GM10248 (cell line): ENCODE measurements around the gene SMNDC1.

Experiments
- CTCF ChIA-PET: fragments of 300-600 bp; sonication (Branson Sonifier 250); formaldehyde crosslinking; extraction: SDS; loops from one replicate; lab custom pipeline; 2021; ENCODE audit warnings: antibody characterized with exemption; lab: Yijun Ruan, JAX
- POLR2A ChIA-PET: fragments of 350-650 bp; sonication (Branson Sonifier 250); formaldehyde crosslinking; extraction: SDS; loops from one replicate; lab custom pipeline; 2020; ENCODE audit warnings: antibody characterized with exemption; lab: Yijun Ruan, JAX
- DNase-seq: peaks from one replicate; pipeline ENCODE4 v3.0.0; 2012; ENCODE audit errors: extremely low spot score
- CTCF ChIP-seq: IDR thresholded peaks from 2 replicates; pipeline ENCODE4 v1.5.1; 2012; ENCODE audit warnings: mild to moderate bottlenecking, low read depth; ENCODE audit errors: extremely low read depth, missing control alignments, control extremely low read depth

Gene SMNDC1

GRCh38 chr10:110324201-110324804, 19.6 kb upstream of the SMNDC1 start:
- CTCF ChIA-PET: interaction anchor here (1.3 to 5.9 kb wide), 10 partner anchors 7 to 275 kb away, joined by 3 to 38 read pairs (median 5); no protein-coding TSS in a partner anchor
- POLR2A ChIA-PET: no interaction called here
- peak; percentile 29 for DNase-seq
- TF ChIP-seq CTCF: no peak

DNA sequence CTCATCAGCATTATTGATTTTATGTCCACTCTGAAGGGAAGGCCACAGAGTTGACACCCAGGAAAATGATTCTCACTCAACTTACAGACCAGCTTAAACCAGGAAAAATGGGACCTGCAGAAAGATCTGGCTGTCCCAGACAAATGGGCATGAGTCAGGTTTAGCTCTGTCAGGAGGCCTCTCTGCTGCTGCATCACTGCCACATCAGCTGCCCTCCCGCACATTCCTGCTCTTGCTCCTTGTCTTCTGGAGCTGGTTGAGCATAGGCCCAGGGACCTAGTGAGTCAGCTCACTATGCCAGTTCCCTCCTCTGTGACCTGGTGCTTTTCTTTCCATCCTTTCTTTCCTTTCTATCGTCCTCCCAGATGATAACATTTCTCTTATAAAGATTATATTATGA, 18.8 kb upstream of the SMNDC1 start:
- ChIA-PET POLR2A (no interaction called here), CTCF (interaction anchor here (1.1 to 2.6 kb wide), 14 partner anchors 9 to 276 kb away, joined by 3 to 10 read pairs (median 4); partner anchors contain the start of gene SMNDC1)
- no peak for TF ChIP-seq CTCF
- no peak for DNase-seq

DNA sequence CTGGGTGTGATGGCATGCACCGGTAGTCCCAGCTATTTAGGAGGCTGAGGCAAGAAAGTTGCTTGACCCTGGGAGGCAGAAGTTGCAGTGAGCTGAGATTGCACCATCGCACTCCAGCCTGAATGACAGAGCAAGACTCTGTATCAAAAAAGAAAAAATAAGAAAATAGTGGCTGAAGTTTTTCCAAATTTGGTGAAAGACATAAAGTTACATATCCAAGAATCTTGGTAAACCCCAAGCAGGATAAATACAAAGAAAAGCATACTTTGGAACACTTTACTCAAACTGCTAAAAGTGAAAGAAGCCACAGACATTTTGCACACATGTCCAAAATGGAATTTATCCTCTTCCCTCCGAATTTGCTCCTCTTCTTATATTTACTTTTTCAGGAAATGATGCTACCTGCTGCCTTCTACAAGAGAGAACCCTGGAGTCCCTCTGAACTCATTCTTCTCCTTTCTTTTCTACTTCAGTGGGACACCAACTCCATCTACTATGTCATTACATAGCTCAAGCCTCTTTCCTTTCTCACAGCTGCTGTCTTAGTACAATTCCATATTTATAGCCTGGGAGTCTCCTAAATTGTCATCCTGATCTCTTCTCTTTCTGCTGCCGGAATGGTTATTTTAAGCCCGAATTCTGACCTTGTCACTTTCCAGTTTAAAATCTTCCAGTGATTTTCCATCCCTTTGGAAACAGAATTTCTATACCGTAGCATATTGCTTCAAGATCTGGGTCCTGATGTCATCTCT, 17.3 kb upstream of the SMNDC1 start:
- DNase-seq: no peak
- ChIA-PET CTCF (interaction anchor here (1.0 to 2.6 kb wide), 6 partner anchors 10 to 43 kb away, joined by 4 to 10 read pairs (median 5); partner anchors contain the start of gene SMNDC1), POLR2A (no interaction called here)
- TF ChIP-seq CTCF: no peak

- ChIA-PET POLR2A (interaction anchor here (0.6 to 0.9 kb wide), 2 partner anchors 104 to 185 kb away, joined by 3 read pairs; no protein-coding TSS in a partner anchor), CTCF (interaction anchor here (0.9 to 2.0 kb wide), 6 partner anchors 8 to 293 kb away, joined by 3 to 7 read pairs (median 4); no protein-coding TSS in a partner anchor)
- no peak for TF ChIP-seq CTCF
- peak; percentile 38 for DNase-seq
Measured at GRCh38 chr10:110317866-110318850, 13.4 kb upstream of the SMNDC1 start.

- POLR2A ChIA-PET: no interaction called here
- no peak for DNase-seq
- no peak for TF ChIP-seq CTCF
- CTCF ChIA-PET: interaction anchor here (0.8 to 2.5 kb wide), 8 partner anchors 9 to 235 kb away, joined by 3 to 13 read pairs (median 4); partner anchors contain the start of gene SMNDC1
Measured at GRCh38 chr10:110313674-110314073, 9.0 kb upstream of the SMNDC1 start.
